ENCODE data around the gene ECT2L. TPM values are rescaled to one million over a fixed set of nuclear protein-coding genes. Genes with fewer than 3 reads are reported as not detected.

Gene ECT2L
- total RNA-seq, 1 experiment from 2014 or later = not detected

DNA sequence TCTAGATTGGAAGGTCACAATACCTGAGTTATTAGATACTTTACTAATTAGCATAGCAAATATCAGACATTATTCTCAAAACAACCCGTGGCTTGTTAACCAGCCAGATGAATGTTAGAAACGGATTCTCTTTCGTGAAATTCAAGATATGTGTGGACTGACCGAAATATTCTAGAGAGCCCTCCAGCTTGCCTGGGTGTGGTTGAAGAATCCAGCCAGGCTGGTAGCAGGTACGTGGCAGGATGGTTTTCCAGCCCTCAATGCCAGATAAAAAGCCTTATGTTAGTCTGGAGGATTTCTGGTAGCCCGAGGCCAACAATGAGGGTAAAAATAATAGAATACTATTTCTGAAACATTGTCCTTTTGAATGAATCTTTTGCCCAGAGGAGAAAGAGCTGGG, 19.3 kb downstream of the ECT2L start:
- Histone ChIP-seq H3K27me3 (replicated peaks) (0 out of 2 replicates have a peak, but pooled peaks cover 8% of the 10 kb centered on the region), H3K36me3 (no peaks in the 10 kb centered on the region), H3K4me1 (replicated peaks) (peaks cover 7% of the 10 kb centered on the region), H3K27ac (no peak overlapping the region), H3K4me3 (no peak overlapping the region), H3K9me3 (replicated peaks) (no peaks in the 10 kb centered on the region)
- DNase-seq (ENCODE audit: low read depth in 1 of 2, low spot score in 2 of 2) = no peak

DNA sequence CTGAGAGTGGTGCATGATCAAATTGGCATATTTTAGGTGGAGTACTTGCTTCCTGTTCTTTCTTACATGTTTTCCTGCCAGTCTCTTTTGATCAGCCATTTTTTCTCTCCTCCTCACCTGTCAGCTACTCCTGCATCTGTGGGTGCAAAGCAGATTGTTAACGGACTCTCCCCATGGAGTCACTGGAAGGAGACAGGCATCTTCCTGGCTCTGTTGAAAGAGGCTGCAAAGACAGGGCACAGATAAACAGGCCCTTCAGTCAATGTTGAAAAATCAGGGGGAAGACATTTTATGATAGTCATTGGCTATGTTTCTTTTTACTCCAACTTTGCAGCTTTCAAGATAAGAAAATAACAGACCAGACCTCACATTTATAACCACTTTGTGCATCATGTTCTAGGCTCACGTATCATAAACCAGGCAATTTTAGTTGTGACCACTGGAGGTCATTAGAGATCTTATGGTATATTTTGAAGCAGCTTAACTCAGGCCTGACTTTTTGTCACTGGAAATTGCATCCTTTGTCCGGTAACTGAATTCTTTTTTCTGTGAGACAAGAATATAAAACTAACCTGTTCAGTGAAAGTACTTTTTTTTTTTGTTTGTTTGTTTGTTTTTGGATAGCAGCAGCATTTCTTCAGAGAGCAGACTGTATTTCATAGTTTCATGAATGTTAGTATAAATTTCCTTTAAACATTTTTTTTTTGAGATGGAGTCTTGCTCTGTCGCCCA, 20.1 kb downstream of the ECT2L start:
- no peak overlapping the region for H3K27ac ChIP-seq
- no peaks in the 10 kb centered on the region for H3K36me3 ChIP-seq
- DNase-seq (ENCODE audit: low read depth in 1 of 2, low spot score in 2 of 2) = peak in 1 of 2 experiments; percentile 48
- H3K4me1 ChIP-seq (replicated peaks) = peaks cover 7% of the 10 kb centered on the region
- no peaks in the 10 kb centered on the region for H3K9me3 ChIP-seq (replicated peaks)
- H3K4me3 ChIP-seq = no peak overlapping the region
- 0 out of 2 replicates have a peak, but pooled peaks cover 8% of the 10 kb centered on the region for H3K27me3 ChIP-seq (replicated peaks)

DNA sequence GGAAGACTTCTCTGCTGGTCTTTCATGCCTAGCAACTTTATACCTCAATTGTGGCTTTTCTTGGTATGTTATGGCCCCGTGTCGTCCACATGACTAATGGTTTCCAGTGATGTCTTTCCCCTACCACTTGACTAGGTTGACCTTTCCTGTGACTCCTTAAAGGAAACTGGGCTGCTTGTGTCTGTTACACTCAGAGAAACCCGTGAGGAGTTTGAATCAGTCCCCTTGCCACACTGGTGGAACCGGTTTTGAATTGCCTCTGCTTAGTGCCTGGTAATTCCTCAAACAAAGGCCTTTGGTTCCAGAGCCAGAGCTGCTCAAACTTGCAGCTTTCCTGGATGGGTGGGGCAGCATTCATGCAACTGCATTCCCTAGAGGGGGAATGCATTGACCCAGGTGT, 21.9 kb downstream of the ECT2L start:
- Histone ChIP-seq H3K4me3 (no peak overlapping the region), H3K27me3 (replicated peaks) (0 out of 2 replicates have a peak, but pooled peaks cover 5% of the 10 kb centered on the region), H3K36me3 (no peaks in the 10 kb centered on the region), H3K9me3 (replicated peaks) (no peaks in the 10 kb centered on the region), H3K4me1 (replicated peaks) (peaks cover 7% of the 10 kb centered on the region), H3K27ac (no peak overlapping the region)
- peak in 1 of 2 experiments; percentile 37 for DNase-seq (ENCODE audit: low read depth in 1 of 2, low spot score in 2 of 2)

DNA sequence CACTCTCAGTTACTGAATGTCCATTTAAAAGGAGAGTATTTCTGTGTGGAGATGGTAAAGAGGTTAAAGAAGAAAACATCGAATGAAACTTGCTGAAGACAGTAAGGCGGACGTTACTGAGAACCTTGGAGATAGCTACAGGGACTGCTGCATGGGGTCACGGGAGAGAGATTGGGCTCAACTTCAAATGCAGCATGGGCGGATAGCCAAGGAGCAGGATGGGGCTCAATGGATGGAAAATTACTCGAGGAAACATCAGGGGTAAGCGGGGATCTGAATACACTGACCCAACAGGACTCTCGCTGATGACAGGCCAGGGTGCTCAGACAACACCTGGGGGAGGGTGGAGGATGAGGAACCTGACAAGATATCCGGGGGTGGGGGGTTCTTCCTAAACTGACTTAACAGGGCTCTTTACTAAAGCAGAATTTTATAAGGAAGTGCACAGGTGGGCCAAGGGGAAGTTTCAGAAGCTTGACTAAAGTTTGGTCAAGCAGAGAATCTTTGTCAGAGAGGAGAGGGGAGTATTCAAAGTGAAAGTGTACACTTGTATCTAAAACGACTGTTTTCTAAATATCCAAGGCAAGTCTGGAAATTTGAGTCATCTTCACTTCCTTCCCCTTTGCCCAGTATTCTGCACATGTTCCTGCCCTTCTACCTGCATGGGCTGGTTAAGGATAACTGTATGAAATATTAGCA, 22.8 kb downstream of the ECT2L start:
- no peak overlapping the region for H3K27ac ChIP-seq
- no peaks in the 10 kb centered on the region for H3K9me3 ChIP-seq (replicated peaks)
- no peak for DNase-seq (ENCODE audit: low read depth in 1 of 2, low spot score in 2 of 2)
- H3K27me3 ChIP-seq (replicated peaks) = no peaks in the 10 kb centered on the region
- no peaks in the 10 kb centered on the region for H3K36me3 ChIP-seq
- H3K4me3 ChIP-seq = no peak overlapping the region
- peaks cover 7% of the 10 kb centered on the region for H3K4me1 ChIP-seq (replicated peaks)

DNA sequence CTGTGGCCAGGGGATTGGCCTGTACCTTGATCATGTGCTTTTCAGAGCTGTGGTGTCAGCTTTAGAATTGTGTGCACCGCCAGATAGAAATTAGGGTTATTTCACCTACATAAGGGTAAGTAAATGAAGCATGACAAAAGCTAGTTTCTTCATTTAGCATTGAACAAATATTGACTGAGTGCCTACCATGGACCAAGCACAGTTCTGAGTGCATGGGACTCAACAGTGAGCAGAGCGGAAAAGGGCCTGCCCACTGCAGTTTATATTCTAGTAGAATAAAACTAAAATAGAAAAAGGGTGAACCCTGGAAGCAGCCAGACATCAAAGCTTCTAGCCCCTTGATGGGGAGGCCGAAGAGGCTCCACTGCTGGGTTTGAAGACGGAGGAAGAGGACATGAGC, 25.6 kb downstream of the ECT2L start:
- Histone ChIP-seq H3K4me3 (no peak overlapping the region), H3K9me3 (replicated peaks) (no peaks in the 10 kb centered on the region), H3K4me1 (replicated peaks) (peaks cover 7% of the 10 kb centered on the region), H3K27ac (no peak overlapping the region), H3K27me3 (replicated peaks) (no peaks in the 10 kb centered on the region), H3K36me3 (no peaks in the 10 kb centered on the region)
- DNase-seq (ENCODE audit: low read depth in 1 of 2, low spot score in 2 of 2) = no peak

DNA sequence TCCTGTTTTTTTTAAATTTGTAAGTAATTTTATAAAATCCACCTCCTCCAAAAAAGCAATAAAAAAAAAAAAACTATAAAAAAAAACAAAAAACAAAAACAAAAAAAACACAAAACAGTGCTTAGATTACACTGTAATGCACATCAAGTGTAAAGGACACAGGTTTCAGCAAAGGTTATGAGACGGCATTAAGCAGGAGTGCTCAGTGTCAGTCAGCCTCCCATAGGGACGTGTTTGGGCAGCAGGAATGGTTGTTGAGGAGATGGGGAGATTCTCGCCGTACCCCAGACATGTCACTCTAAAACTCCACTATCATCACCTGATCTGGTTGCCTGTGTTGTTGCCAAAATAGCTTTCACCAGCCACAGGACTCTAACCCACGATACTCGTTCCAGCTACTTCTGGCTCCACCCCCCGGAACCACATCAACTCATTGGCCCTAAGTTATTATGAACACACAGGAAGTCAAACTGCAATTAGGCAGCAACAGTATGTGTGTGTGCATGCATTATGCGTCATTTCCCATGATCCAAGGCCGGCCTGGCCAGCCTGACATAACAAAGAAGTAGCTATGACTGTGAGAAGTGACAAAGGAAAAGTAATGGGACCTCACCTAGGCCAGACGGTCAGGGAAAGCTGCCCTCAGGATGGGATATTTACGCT, 28.7 kb downstream of the ECT2L start:
- no peak overlapping the region for H3K27ac ChIP-seq
- H3K9me3 ChIP-seq (replicated peaks) = no peaks in the 10 kb centered on the region
- no peaks in the 10 kb centered on the region for H3K27me3 ChIP-seq (replicated peaks)
- H3K4me1 ChIP-seq (replicated peaks) = no peaks in the 10 kb centered on the region
- no peaks in the 10 kb centered on the region for H3K36me3 ChIP-seq
- H3K4me3 ChIP-seq = no peak overlapping the region
- DNase-seq (ENCODE audit: low read depth in 1 of 2, low spot score in 2 of 2) = no peak

DNA sequence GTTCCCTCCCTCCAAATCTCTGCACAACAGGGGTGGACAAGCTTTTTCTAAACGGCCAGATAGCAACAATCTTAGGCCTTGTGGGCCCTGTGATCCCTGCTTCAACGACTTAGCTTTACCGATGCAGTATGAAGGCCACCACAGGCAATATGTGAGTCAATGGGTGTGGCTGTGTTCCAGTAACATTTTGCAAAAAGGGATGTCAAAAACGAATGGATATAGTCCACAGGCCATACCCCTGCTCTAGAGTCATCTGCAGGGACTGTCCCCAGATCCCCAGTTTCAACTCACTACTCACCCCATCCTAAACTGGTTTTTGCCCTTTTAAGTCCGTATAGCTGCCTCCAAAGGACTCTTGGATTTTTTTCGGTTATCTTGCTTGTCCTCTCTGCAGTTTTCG, 34.4 kb downstream of the ECT2L start:
- H3K36me3 ChIP-seq = no peaks in the 10 kb centered on the region
- no peaks in the 10 kb centered on the region for H3K9me3 ChIP-seq (replicated peaks)
- no peak for DNase-seq (ENCODE audit: low read depth in 1 of 2, low spot score in 2 of 2)
- no peak overlapping the region for H3K4me3 ChIP-seq
- H3K27me3 ChIP-seq (replicated peaks) = no peaks in the 10 kb centered on the region
- H3K4me1 ChIP-seq (replicated peaks) = no peaks in the 10 kb centered on the region
- H3K27ac ChIP-seq = no peak overlapping the region

DNA sequence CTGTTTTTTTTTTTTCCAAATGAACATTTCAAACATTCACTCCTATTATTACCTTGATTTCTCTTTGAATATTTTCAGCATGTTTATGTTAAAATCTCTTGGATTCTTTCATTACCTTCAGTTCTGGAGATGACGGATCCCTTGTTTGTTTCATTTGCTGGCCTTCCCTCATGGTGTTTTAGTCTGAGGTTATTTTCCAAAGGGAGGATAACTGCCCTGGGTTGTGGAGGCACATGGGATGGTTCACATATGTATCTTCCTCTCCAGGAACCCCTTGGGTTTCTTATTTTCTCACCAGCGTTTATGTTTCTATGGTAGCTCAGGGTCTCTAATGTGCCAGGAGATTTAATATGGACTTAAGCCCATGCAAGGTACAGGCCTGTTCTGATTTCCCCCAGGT, 36.3 kb downstream of the ECT2L start:
- no peak for DNase-seq (ENCODE audit: low read depth in 1 of 2, low spot score in 2 of 2)
- Histone ChIP-seq H3K4me3 (no peak overlapping the region), H3K27me3 (replicated peaks) (no peaks in the 10 kb centered on the region), H3K9me3 (replicated peaks) (no peaks in the 10 kb centered on the region), H3K4me1 (replicated peaks) (no peaks in the 10 kb centered on the region), H3K36me3 (no peaks in the 10 kb centered on the region), H3K27ac (no peak overlapping the region)

DNA sequence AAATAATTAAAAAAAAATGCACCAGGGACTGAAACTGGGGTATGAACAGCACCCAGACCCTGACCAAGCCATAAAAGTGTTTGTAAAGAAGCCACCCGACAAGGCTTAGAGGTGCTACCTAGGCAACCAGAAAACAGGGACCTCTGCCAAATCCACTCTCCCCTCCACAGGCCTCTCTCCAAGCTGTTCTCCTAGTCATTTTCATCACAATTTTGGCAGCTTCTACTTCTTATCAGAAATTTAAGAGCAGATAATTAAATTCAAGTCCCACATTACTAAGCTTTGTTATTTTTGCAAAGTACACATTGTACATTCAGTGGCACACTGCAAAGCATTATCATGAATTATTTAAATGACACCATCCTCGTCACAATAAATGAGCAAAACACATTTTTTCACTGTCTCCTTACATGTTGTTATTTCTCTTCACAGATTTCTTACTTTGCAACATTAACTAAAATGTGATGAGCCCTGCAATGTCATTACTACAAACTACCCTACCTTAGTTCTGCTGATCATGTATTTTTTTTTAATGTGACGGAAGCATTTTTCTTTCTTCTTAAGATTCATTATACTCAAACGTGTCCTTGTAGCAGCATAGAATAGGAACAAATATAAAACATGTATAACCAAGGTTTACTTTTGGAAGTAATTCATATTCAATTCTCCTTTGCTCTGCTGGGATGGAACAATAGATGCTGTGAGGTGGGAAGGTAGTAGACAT, 38.1 kb downstream of the ECT2L start:
- no peak for DNase-seq (ENCODE audit: low read depth in 1 of 2, low spot score in 2 of 2)
- Histone ChIP-seq H3K9me3 (replicated peaks) (no peaks in the 10 kb centered on the region), H3K27ac (no peak overlapping the region), H3K4me1 (replicated peaks) (no peaks in the 10 kb centered on the region), H3K36me3 (no peaks in the 10 kb centered on the region), H3K4me3 (no peak overlapping the region), H3K27me3 (replicated peaks) (no peaks in the 10 kb centered on the region)

DNA sequence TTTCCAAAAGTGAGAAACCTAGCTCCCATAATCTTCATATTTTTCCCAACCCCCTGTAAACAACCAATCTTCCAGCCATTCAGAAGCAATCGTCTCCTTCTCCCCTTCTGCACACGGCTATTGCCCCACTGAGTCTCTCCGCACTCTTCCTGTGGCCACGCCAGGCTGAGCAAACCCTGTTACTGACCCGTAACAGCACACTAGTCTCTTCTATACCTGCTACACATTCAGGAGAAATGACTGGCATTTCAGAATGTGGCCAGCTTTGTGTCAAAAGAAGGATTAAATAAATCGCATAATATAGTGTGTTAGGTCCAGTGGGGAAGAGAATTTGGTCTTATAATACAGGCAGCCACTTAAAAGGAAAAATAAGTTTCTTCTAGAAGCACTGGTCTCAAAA, 41.4 kb downstream of the ECT2L start:
- Histone ChIP-seq H3K27ac (no peak overlapping the region), H3K27me3 (replicated peaks) (no peaks in the 10 kb centered on the region), H3K9me3 (replicated peaks) (no peaks in the 10 kb centered on the region), H3K4me1 (replicated peaks) (no peaks in the 10 kb centered on the region), H3K4me3 (no peak overlapping the region), H3K36me3 (no peaks in the 10 kb centered on the region)
- no peak for DNase-seq (ENCODE audit: low read depth in 1 of 2, low spot score in 2 of 2)

DNA sequence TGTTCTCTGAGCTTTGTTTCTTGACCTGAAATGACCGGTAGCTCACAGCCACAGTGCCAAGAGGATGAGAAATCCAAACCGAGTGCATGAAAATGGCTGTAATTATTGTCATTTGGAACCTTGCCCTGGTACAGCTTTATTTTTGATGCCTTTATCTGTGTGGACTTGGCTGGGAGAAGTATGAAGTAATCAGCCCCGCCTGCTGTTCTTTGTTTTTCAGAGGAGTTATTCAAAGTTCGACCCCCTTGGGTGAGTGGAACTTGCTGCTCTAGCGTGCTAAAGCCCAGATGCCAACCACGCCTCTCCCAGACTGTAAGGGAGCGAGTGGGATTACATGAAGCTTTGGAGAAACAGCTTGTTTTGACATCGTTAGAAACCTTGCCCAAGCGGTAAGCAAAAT, 48.3 kb downstream of the ECT2L start:
- no peak for DNase-seq (ENCODE audit: low read depth in 1 of 2, low spot score in 2 of 2)
- Histone ChIP-seq H3K36me3 (no peaks in the 10 kb centered on the region), H3K27ac (no peak overlapping the region)

DNA sequence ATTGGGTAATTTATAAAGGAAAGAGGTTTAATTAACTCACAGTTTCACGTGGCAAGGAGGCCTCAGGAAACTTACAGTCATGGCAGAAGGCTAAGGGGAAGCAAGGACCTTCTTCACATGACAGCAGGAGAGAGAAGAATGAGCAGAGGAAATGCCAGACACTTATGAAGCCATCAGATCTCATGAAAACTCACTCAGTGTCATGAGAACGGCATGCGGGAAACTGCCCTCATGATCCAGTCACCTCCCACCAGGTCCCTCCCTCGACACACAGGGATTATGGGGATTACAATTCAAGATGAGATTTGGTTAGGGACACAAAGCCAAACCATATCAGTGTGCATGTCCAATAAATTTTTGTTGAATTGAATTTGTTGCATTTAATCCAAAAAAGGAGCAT, 52.0 kb downstream of the ECT2L start:
- Histone ChIP-seq H3K27me3 (replicated peaks) (peaks cover 5% of the 10 kb centered on the region), H3K27ac (no peak overlapping the region), H3K4me3 (no peak overlapping the region), H3K9me3 (replicated peaks) (no peaks in the 10 kb centered on the region), H3K36me3 (no peaks in the 10 kb centered on the region), H3K4me1 (replicated peaks) (no peaks in the 10 kb centered on the region)
- DNase-seq (ENCODE audit: low read depth in 1 of 2, low spot score in 2 of 2) = no peak

More for the DNA sequence above, 48.3 kb downstream of the ECT2L start:
- Histone ChIP-seq H3K9me3 (replicated peaks) (no peaks in the 10 kb centered on the region), H3K4me1 (replicated peaks) (no peaks in the 10 kb centered on the region), H3K4me3 (no peak overlapping the region), H3K27me3 (replicated peaks) (no peaks in the 10 kb centered on the region)

DNA sequence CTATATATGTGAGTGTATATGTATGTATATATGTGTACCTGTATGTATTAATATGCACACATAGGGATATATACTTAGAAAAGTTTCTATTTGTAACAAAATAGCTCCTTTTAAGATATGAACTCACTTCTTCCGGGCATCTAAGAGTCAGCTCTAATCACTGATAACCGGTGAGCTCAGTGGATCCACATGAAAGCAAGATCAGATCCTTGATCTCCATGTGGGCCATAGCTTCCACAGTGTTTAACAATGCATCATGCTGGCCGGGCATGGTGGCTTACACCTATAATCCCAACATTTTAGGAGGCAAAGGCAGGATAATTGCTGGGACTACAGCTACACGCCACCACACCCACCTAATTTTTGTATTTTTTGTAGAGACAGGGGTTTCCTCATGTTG, 52.6 kb downstream of the ECT2L start:
- Histone ChIP-seq H3K4me1 (replicated peaks) (no peaks in the 10 kb centered on the region), H3K27me3 (replicated peaks) (peaks cover 6% of the 10 kb centered on the region), H3K4me3 (no peak overlapping the region)

More for the DNA sequence above, 52.6 kb downstream of the ECT2L start:
- Histone ChIP-seq H3K9me3 (replicated peaks) (no peaks in the 10 kb centered on the region), H3K27ac (no peak overlapping the region), H3K36me3 (no peaks in the 10 kb centered on the region)
- no peak for DNase-seq (ENCODE audit: low read depth in 1 of 2, low spot score in 2 of 2)
